ENCODE measurements around the gene MTHFD1L.

Gene MTHFD1L

GRCh38 chr6:150899231-150899630, 33.7 kb downstream of the MTHFD1L start:
- no peak for DNase-seq

DNA sequence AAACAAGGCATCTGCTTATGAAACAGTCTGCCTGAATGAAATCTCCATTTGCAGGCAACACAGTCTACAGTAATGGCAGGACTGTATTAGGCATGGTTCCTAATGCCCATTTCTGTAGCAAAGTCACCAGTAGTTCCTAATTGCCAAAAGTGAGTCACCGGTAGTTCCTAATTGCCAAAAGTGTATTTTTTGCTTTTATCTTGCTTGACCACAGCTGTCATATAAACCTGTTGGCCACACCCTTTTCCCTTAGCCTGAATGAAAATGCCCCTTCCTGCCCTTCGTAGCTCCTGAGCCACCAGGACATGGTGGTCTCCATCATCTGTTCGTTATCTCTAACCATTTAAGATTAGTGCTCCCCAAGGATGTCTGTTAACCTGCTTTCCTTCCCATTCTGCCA, 34.5 kb downstream of the MTHFD1L start:
- no peak for DNase-seq

- no peak for DNase-seq
Measured at GRCh38 chr6:150902142-150902776, 36.8 kb downstream of the MTHFD1L start.

- no peak for DNase-seq
Measured at GRCh38 chr6:150905769-150906168, 40.3 kb downstream of the MTHFD1L start.

- DNase-seq: no peak
Measured at GRCh38 chr6:150906641-150907326, 41.3 kb downstream of the MTHFD1L start.

- DNase-seq: no peak
Measured at GRCh38 chr6:150907383-150907782, 41.9 kb downstream of the MTHFD1L start.

GRCh38 chr6:150908901-150909300, 43.4 kb downstream of the MTHFD1L start:
- DNase-seq: no peak

GRCh38 chr6:150910561-150910960, 45.1 kb downstream of the MTHFD1L start:
- DNase-seq: no peak

GRCh38 chr6:150914372-150914771, 48.9 kb downstream of the MTHFD1L start:
- DNase-seq: no peak

GRCh38 chr6:150915131-150915879, 49.8 kb downstream of the MTHFD1L start:
- no peak for DNase-seq

DNA sequence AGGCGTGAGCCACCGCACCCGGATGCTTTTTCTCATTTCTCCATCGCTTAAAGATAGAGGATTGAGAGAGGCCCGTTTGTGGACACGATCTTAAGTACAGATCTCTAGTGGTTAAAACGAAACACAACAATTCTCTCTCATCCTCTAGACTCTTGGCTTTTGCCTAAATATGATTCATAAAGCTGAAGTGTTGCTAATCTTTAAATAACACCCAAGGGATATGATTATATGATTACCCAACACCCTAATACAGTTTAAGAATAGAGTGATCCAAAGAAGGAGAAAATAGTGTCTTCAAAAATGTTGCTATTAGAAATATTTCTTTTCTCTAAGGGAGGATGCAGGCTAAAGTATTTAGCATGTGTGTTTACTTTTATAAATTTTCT, 50.4 kb downstream of the MTHFD1L start:
- no peak for DNase-seq

GRCh38 chr6:150919938-150920337, 54.4 kb downstream of the MTHFD1L start:
- no peak for DNase-seq

GRCh38 chr6:150922137-150922536, 56.6 kb downstream of the MTHFD1L start:
- no peak for DNase-seq

DNA sequence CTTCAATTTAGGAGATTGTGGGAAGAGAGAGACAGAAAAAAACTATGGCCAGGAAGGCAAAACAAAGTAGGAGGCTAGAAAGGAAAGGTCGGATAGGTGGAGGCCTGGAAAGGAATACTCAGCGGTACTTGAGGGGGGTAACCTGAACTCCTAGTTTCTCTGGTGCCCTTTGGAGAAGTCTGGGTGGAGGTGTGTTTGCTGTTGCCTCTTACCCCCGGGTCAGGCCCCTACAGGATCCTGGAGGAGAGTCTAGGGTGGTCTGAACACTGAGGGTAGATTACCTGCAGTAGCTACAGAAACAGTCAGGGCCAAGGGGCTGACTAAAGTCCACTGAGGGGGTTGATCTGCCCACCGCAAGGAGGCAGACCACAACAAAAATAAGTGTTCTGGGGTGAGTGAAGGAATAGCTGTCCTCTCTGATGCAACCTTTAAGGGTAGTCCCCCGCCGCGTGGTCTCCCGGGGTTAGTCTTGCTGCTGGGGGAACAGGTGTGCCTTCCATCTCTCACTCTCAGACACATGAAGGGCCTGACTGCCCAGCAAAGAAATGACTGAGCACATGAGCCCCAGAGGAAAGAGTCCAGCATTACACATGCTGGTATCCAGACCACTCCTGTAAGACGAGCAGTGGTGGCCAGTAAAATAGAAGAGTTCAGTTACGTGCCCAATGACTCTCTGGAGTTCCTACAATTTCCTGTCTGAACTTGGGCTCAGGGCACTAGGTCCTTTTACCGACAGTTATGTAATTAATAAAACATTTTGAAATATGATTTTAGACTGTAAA, 59.5 kb downstream of the MTHFD1L start:
- no peak for DNase-seq

DNA sequence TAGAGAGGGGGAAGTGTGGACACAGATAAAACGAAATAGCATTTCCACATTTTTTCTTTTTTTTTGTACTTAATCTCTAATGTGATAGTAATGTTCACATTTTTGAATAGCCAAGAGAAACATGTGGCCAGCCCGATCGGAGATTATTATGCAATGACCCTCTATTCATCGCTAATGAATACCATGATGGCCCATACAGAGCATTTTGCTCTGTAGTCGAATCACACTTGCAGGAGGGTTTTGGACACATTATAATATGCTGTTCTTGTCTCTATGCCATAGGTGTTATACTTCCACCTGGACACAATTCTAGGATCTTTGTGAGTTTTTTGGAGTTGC, 60.1 kb downstream of the MTHFD1L start:
- no peak for DNase-seq

DNA sequence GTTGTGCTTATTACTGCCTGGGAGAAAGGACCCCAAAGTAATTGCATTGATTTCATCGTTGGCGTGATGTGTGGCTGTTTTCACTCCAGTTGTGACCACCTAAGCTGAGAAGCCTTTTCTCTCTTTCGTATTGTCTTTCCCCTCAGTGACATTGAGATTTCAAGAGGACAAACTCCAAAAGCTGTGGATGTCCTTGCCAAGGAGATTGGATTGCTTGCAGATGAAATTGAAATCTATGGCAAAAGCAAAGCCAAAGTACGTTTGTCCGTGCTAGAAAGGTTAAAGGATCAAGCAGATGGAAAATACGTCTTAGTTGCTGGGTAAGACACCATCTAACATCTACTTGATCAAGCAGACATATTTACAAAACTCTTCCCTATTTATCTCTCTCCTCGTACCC, 60.5 kb downstream of the MTHFD1L start:
- DNase-seq: no peak

- no peak for DNase-seq
Measured at GRCh38 chr6:150928882-150929281, 63.4 kb downstream of the MTHFD1L start.

DNA sequence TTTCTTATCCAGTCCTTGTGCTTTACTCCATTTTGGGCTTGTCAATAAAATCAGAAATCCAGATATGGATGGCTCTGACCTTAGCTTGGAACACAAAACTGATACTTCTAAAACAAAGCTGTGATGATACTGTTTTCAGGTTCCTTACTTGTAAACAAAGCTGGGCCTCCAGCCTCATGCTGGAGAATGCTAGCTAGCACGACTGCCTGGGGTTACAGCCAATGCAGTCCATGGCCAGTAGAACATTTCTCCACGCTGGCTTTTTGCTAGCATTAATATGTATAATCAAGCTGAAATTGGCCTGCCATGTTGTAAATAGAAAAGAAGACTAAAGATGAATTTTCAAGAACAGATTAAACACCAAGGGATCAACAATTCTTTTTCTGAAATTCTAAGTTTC, 63.9 kb downstream of the MTHFD1L start:
- no peak for DNase-seq

- DNase-seq: no peak
Measured at GRCh38 chr6:150930841-150931240, 65.3 kb downstream of the MTHFD1L start.

GRCh38 chr6:150931405-150931804, 65.9 kb downstream of the MTHFD1L start:
- no peak for DNase-seq

GRCh38 chr6:150932996-150933395, 67.5 kb downstream of the MTHFD1L start:
- DNase-seq: no peak

- DNase-seq: no peak
Measured at GRCh38 chr6:150934380-150934779, 68.9 kb downstream of the MTHFD1L start.

DNA sequence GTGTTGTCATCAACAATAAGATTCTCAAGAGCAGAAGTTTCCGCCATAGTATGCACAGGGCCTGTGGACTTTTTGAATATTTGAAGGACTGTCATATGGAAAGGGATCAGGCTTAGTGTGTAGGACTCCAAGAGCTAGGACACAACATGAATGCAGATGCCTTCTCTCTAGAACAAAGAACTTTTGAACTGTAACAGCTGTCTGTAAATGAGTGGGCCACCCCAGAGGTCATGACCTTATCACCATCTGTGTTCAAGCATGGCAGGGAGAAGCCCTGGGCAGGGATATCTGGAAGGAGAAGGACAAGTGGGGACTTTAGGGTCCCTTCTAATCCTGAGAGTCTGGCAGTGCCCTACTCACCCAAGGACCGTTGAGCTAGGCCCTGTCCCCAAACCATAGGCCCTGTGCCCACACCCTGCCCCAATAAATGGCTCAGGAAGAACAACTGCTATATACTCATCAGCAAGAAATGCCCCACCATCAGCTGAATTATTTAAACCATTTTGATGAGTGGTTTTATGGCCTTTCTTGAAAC, 70.6 kb downstream of the MTHFD1L start:
- no peak for DNase-seq

All from activated CD4-positive, alpha-beta T cell treated with anti-CD3 and anti-CD28 coated beads, Interleukin-2, amount 50 U/mL, for 4 hours (primary cell).